Measurements from ENCODE around the gene SOHLH1. TPM values are rescaled to one million over a fixed set of nuclear protein-coding genes. Genes with fewer than 3 reads are reported as not detected.

Gene SOHLH1
- total RNA-seq, 2 donors from 2014 or later: not detected

GRCh38 chr9:135693771-135694170 is 5.5 kb downstream of the SOHLH1 start:
- H3K36me3 Mint-ChIP-seq (ENCODE audit: insufficient read depth in 2 of 2): no peaks in the 10 kb centered on the region
- no peak overlapping the region for H3K4me3 Mint-ChIP-seq
- no peak overlapping the region for H3K27ac Mint-ChIP-seq
- no peaks in the 10 kb centered on the region for H3K9me3 Mint-ChIP-seq
- DNase-seq: no peak
- H3K27me3 Mint-ChIP-seq (ENCODE audit: low read depth): no peaks in the 10 kb centered on the region
- no peaks in the 10 kb centered on the region for H3K4me1 Mint-ChIP-seq (ENCODE audit: low read depth)
- ATAC-seq (replicated peaks in 1 of 2): no peak

DNA sequence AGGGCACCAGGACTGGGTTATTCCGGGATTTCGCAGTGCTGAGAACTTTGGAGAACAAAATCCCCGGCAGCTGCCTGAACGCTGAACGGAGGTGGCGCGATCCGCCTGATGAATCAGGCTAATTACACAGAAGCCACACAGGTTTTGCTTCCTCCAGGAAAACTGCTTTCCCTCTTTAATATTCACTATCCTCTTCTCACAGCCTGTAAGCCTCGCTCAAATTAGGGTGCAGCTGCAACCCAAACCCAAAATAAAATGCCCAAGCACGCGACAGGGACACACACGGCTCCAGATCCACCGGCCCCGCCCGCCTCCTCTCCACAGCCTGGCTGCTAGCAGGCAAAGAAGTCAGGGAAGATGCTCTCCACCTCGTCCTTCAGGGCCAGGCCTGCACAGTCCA is 6.0 kb downstream of the SOHLH1 start:
- Mint-ChIP-seq H3K36me3 (ENCODE audit: insufficient read depth in 2 of 2) (no peaks in the 10 kb centered on the region), H3K9me3 (no peaks in the 10 kb centered on the region)

DNA sequence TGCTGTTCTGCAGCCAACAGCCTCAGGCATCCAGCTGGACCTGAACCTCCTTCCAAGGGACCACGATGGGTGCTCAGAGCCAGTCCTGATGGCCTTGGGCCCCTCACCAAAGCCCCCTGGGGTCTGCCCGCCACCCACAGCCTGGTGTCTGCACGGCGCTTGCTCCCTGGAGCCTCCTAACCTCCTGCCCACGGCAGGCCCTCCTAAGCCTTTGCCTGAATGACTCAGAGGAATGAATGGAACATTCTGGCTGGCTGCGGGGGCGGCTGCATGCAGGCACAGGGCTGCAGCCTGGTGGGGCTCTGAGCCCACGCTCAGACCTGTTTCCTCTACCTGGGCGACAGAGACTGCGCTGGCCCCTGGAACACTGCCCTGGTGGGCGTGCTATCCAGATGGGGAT is 6.9 kb downstream of the SOHLH1 start:
- H3K4me3 Mint-ChIP-seq: no peak overlapping the region
- ATAC-seq (replicated peaks in 1 of 2) (no peak), DNase-seq (no peak)
- no peak overlapping the region for H3K27ac Mint-ChIP-seq
- no peaks in the 10 kb centered on the region for H3K4me1 Mint-ChIP-seq (ENCODE audit: low read depth)
- H3K27me3 Mint-ChIP-seq (ENCODE audit: low read depth): no peaks in the 10 kb centered on the region
- no peaks in the 10 kb centered on the region for H3K9me3 Mint-ChIP-seq
- no peaks in the 10 kb centered on the region for H3K36me3 Mint-ChIP-seq (ENCODE audit: insufficient read depth in 2 of 2)

More for the DNA sequence above, 6.0 kb downstream of the SOHLH1 start:
- no peak overlapping the region for H3K27ac Mint-ChIP-seq
- H3K4me1 Mint-ChIP-seq (ENCODE audit: low read depth): no peaks in the 10 kb centered on the region
- ATAC-seq (replicated peaks in 1 of 2) (no peak), DNase-seq (no peak)
- H3K4me3 Mint-ChIP-seq: no peak overlapping the region
- H3K27me3 Mint-ChIP-seq (ENCODE audit: low read depth): no peaks in the 10 kb centered on the region

DNA sequence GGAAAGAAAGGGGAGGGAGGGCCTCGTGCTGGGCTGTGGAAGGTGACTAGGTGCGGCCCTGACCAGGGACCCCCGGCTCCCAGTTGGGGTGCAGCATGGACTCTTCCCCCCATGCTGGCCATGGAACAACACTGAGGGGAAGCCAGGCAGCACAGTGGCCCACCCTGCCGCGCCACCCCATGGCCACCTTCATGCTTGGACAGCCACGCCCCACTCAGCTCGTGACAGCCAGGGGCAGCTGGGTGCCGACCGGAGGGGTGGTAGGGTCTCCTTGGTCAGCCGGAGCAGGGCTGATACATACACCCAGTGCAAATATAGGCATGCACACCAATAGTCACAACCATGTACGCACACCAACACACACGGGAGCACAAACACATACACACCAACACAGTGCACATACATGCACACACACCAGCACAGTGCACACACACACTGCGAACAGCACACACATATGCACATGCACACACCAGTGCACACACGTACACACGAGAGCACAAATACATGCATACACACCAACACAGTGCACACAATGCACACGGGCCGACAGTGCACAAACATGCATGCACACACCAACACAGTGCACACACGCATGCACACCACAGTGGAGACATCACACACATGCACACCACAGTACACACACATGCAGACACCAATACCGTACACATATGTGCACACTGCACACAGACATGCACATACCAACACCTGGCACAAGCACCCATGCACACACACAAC is 8.3 kb downstream of the SOHLH1 start:
- H3K4me3 Mint-ChIP-seq: no peak overlapping the region
- H3K27ac Mint-ChIP-seq: no peak overlapping the region
- no peaks in the 10 kb centered on the region for H3K36me3 Mint-ChIP-seq (ENCODE audit: insufficient read depth in 2 of 2)
- no peaks in the 10 kb centered on the region for H3K4me1 Mint-ChIP-seq (ENCODE audit: low read depth)
- ATAC-seq (replicated peaks in 1 of 2) (no peak), DNase-seq (no peak)
- H3K27me3 Mint-ChIP-seq (ENCODE audit: low read depth): no peaks in the 10 kb centered on the region
- H3K9me3 Mint-ChIP-seq: no peaks in the 10 kb centered on the region

DNA sequence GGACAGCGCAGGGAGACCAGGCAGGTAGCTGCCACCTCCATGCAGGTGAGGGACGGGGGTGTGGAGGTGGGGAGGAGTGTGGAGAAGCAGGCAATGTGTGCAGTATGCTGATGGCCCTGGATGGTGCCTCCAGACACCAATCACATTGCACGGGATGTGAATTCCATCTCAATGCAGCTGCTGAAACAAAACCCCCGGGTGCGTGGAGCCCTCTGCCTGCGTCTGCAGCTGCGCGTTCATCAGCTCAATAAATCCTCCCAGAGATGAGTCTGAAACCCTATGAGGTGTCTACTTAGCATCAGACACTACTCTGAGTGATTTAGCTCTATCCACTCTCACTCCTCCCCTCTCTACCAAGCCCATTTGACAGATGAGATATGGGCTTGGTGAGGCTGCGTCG is 10.3 kb downstream of the SOHLH1 start:
- Mint-ChIP-seq H3K27me3 (ENCODE audit: low read depth) (no peaks in the 10 kb centered on the region), H3K27ac (no peak overlapping the region), H3K4me1 (ENCODE audit: low read depth) (no peaks in the 10 kb centered on the region), H3K9me3 (no peaks in the 10 kb centered on the region), H3K4me3 (no peak overlapping the region), H3K36me3 (ENCODE audit: insufficient read depth in 2 of 2) (no peaks in the 10 kb centered on the region)
- DNase-seq: no peak
- ATAC-seq (replicated peaks in 1 of 2): no peak

GRCh38 chr9:135687216-135687615 is 12.1 kb downstream of the SOHLH1 start:
- no peak for ATAC-seq (replicated peaks in 1 of 2)
- H3K36me3 Mint-ChIP-seq (ENCODE audit: insufficient read depth in 2 of 2): no peaks in the 10 kb centered on the region

DNA sequence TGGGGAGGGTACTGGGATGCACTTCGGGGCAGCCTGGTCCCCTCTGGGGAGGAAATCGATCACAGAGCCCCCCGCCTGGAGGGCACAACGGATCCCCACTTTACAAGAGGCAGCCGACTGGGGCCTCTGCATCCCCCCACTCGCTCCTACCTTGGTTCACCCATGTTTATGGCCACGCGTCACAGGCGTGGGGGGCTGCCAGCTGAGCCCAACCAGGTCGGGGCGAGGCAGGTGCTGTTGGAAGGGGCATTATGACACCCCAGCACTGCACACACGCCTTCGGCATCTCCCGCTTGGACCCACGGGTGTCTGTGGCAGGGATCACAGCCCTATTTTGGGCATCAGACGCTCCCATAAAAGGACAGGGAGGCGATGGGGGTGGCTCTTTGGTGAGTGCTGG is 14.6 kb downstream of the SOHLH1 start:
- no peak for ATAC-seq (replicated peaks in 1 of 2)
- Mint-ChIP-seq H3K4me3 (no peak overlapping the region), H3K4me1 (ENCODE audit: low read depth) (no peaks in the 10 kb centered on the region), H3K27me3 (ENCODE audit: low read depth) (no peaks in the 10 kb centered on the region), H3K27ac (no peak overlapping the region), H3K36me3 (ENCODE audit: insufficient read depth in 2 of 2) (no peaks in the 10 kb centered on the region), H3K9me3 (no peaks in the 10 kb centered on the region)
- no peak for DNase-seq

More at GRCh38 chr9:135687216-135687615, 12.1 kb downstream of the SOHLH1 start:
- Mint-ChIP-seq H3K27ac (no peak overlapping the region), H3K9me3 (no peaks in the 10 kb centered on the region), H3K4me1 (ENCODE audit: low read depth) (no peaks in the 10 kb centered on the region), H3K4me3 (no peak overlapping the region), H3K27me3 (ENCODE audit: low read depth) (no peaks in the 10 kb centered on the region)
- no peak for DNase-seq

DNA sequence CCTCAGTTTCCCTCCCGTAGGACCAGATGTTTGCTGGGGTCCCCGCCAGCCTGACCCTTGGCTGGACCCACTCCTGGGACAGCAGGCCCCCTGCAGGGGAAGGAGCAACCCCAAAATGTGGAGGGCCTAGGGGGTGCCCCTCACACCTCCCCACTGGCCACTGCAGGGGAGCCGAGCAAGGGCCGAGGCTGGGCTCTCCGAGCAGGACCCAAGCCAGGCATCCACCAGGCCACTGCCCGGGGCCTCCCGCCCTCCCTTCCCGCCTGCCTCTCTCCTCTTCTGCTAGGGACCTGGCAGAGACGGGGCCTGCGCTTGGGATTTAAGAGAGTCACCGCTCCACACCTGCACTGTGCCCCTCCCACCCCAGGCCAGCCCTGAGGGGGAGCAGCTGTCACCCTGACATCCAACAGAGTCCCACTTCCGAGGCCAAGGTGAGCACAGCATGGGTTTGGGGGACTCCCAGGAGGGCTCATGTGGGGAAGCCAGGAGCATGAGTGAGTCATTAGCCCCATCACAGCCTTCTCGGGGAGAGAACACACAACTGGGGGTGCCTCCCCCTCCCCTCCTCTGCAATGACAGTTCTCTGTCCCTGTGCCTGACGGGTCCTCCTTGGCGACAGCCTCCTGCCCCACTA is 15.8 kb downstream of the SOHLH1 start:
- H3K9me3 Mint-ChIP-seq: no peaks in the 10 kb centered on the region
- DNase-seq: no peak
- H3K27me3 Mint-ChIP-seq (ENCODE audit: low read depth): no peaks in the 10 kb centered on the region
- no peak overlapping the region for H3K27ac Mint-ChIP-seq
- ATAC-seq (replicated peaks in 1 of 2): no peak
- H3K4me3 Mint-ChIP-seq: no peak overlapping the region
- H3K36me3 Mint-ChIP-seq (ENCODE audit: insufficient read depth in 2 of 2): no peaks in the 10 kb centered on the region
- H3K4me1 Mint-ChIP-seq (ENCODE audit: low read depth): no peaks in the 10 kb centered on the region

- DNase-seq: no peak
- H3K4me3 Mint-ChIP-seq: no peak overlapping the region
- no peaks in the 10 kb centered on the region for H3K9me3 Mint-ChIP-seq
- no peaks in the 10 kb centered on the region for H3K27me3 Mint-ChIP-seq (ENCODE audit: low read depth)
- no peaks in the 10 kb centered on the region for H3K36me3 Mint-ChIP-seq (ENCODE audit: insufficient read depth in 2 of 2)
- H3K4me1 Mint-ChIP-seq (ENCODE audit: low read depth): no peaks in the 10 kb centered on the region
- no peak overlapping the region for H3K27ac Mint-ChIP-seq
- ATAC-seq (replicated peaks in 1 of 2): no peak
Observed at GRCh38 chr9:135681161-135681560, 18.1 kb downstream of the SOHLH1 start.

DNA sequence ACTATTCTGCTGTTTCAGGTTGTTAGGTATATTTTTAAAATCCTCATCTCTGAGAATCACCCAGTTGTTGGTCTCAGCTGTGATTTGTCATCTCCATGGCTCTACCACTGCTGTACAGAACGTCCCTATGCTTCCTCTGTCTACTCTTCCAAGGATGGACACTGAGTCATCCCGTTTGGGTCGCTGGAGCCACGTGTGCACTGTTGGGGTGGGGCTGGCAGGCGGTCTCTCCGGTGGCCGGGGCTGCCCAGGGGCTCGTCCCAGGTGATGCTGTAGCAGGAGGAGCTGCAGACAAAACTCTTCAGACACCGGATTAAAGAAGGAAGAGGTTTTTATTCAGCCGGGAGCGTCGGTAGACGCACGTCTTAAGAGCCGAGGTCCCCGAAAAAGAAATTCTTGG is 19.2 kb downstream of the SOHLH1 start:
- DNase-seq: no peak

DNA sequence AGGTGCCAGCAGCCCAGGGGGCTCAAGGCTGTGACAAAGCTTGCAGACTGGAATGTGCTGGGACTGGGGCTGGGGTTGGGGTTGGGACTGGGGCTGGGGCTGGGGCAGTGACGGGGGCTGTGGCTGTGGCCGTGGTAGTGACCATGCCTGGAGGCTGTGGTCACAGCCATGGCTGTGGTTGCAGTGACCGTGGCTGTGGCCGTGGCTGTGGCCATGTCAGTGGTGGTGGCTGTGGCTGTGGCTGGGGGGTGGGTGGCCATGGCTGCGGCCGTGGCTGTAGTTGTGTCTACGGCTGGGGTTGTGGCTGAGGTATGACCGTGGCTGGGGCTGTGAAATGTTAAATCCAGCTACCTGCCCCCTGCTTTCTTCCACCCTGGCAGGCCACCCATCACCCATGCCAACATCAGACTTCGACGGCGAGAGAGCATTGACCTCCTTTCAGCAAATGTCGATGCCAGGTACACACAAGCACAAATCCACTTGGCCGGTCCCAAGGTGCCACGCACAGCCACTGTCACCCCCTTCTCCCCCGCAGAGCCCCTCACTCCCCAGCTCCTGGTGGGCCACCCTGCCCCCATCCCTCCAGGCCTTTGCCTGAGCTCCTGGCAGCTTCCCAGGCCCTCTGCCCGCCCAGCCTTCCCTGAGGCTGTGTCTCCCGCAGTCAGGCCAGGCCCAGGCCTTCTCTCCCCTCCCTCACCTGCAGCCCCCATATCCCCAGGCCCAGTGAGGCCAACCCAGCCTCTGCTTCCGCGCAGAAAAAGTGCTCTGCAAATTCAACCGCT is 20.9 kb downstream of the SOHLH1 start:
- ATAC-seq (replicated peaks in 1 of 2) (no peak), DNase-seq (no peak)
- no peak overlapping the region for H3K27ac Mint-ChIP-seq
- H3K4me1 Mint-ChIP-seq (ENCODE audit: low read depth): no peaks in the 10 kb centered on the region
- H3K36me3 Mint-ChIP-seq (ENCODE audit: insufficient read depth in 2 of 2): no peaks in the 10 kb centered on the region
- no peaks in the 10 kb centered on the region for H3K27me3 Mint-ChIP-seq (ENCODE audit: low read depth)
- H3K4me3 Mint-ChIP-seq: no peak overlapping the region
- H3K9me3 Mint-ChIP-seq: no peaks in the 10 kb centered on the region

More for the DNA sequence above, 19.2 kb downstream of the SOHLH1 start:
- Mint-ChIP-seq H3K9me3 (no peaks in the 10 kb centered on the region), H3K4me3 (no peak overlapping the region), H3K4me1 (ENCODE audit: low read depth) (no peaks in the 10 kb centered on the region), H3K27me3 (ENCODE audit: low read depth) (no peaks in the 10 kb centered on the region), H3K36me3 (ENCODE audit: insufficient read depth in 2 of 2) (no peaks in the 10 kb centered on the region), H3K27ac (no peak overlapping the region)
- ATAC-seq (replicated peaks in 1 of 2): no peak

DNA sequence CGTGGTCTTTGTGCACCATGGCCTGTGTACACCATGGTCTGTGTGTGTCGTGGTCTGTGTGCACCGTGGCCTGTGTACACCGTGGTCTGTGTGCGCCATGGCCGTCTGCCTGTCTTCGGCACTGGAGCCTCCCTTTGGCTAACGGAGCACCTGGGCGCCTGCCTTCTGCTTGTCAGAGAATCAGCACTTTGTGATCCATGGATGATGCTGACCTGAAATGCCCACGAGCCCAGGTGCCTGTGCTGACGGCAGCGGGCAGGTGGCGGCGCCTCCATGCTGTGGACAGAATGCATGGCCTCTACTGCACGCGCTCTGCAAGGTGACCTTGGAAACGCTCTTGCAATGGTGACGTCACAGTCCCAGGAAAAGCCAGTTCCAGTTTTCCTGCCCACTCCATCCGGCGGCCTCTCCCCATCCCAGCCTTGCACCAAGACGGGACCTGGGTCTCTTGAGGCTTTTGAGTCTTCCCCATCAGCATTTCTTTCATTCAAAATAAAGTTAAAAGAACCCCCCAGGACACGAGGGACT is 21.6 kb downstream of the SOHLH1 start:
- Mint-ChIP-seq H3K27me3 (ENCODE audit: low read depth) (no peaks in the 10 kb centered on the region), H3K36me3 (ENCODE audit: insufficient read depth in 2 of 2) (no peaks in the 10 kb centered on the region), H3K4me3 (no peak overlapping the region), H3K4me1 (ENCODE audit: low read depth) (no peaks in the 10 kb centered on the region), H3K27ac (no peak overlapping the region), H3K9me3 (no peaks in the 10 kb centered on the region)
- DNase-seq (no peak), ATAC-seq (replicated peaks in 1 of 2) (no peak)

GRCh38 chr9:135676891-135677290 is 22.4 kb downstream of the SOHLH1 start:
- Mint-ChIP-seq H3K9me3 (no peaks in the 10 kb centered on the region), H3K36me3 (ENCODE audit: insufficient read depth in 2 of 2) (no peaks in the 10 kb centered on the region), H3K4me3 (no peak overlapping the region), H3K27ac (no peak overlapping the region), H3K27me3 (ENCODE audit: low read depth) (no peaks in the 10 kb centered on the region), H3K4me1 (ENCODE audit: low read depth) (no peaks in the 10 kb centered on the region)
- DNase-seq (no peak), ATAC-seq (replicated peaks in 1 of 2) (no peak)

Data from activated T-cell treated with anti-CD3 and anti-CD28 coated beads, Interleukin-2, amount 50 U/mL, for 72 hours (primary cell).